Limb (tissue), 2 donors: Measurements from ENCODE around the gene LACC1.

Experiments
- DNase-seq, 2 donors: peaks; one replicate each; pipeline ENCODE4 v3.0.0-alpha.2; 2016; ENCODE audit errors: extremely low spot score in 2 of 2

The LACC1 gene

DNA sequence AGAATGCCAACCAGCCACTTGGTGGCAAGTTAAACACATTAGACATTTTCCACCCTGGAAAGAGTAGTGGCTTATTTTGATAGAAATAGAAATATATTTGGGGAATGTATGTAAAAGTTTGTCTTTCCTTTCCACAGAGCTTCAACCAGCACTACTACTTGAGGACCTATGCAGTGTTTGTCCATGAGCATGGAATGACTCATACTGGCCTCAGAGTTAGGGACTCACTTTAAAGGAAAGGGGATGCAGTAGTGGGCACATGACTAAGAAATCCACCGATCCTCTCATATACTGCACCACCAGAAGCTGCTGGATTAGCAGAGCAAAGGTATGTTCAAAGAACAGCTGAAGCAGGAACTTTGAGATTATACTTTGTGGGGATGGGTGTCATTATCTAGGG is 62.6 kb downstream of the LACC1 start:
- no peak for DNase-seq
